ENCODE data around the gene WRAP73. TPM values are rescaled to one million over a fixed set of nuclear protein-coding genes. Genes with fewer than 3 reads are reported as not detected.

WRAP73 gene
- total RNA-seq, 4 donors from 2014 or later, result 12.9 to 25.9 (median 15.7) TPM

DNA sequence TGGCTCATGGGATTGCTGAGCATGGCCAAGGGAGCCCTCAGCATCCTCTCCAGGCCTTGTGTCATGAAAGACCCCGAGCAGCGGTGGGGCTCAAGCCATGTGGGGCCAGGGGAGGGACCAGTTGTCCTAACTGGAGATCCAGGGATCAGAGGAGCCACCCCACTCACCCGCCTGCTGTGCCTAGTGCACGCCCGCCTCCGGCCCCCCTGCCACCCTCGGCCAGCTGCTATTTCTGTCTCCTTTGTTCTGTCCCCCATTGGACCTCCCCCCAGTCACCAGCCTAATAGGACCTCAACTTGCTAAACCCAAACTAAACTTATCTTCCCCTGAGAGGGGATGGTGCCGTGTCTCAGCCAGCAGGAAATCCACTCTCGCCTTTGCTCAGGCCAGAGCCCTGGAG, 46.8 kb upstream of the WRAP73 start:
- DNase-seq (ENCODE audit: extremely low spot score), result no peak
- Histone ChIP-seq H3K27ac (replicated peaks in 1 of 4) (no peak overlapping the region), H3K4me3 (no peak overlapping the region), H3K36me3 (no peaks in the 10 kb centered on the region), H3K4me1 (peaks cover 0 to 9% (median 8%) of the 10 kb centered on the region in 4 donors), H3K27me3 (peaks cover 0 to 76% (median 0%) of the 10 kb centered on the region in 4 donors), H3K9me3 (no peaks in the 10 kb centered on the region)
- intact Hi-C loops (cut with DNase I), result no loop called here
- 95% methylated on average over 7 of the region's 9 CpGs for WGBS
- TF ChIP-seq POLR2A (IDR thresholded peaks at IDR 0.05; ENCODE audit: low read depth) (no peak), EP300 (IDR thresholded peaks at IDR 0.05) (no peak), POLR2AphosphoS5 (IDR thresholded peaks at IDR 0.05) (no peak)
- TF ChIP-seq, protein P1, sequence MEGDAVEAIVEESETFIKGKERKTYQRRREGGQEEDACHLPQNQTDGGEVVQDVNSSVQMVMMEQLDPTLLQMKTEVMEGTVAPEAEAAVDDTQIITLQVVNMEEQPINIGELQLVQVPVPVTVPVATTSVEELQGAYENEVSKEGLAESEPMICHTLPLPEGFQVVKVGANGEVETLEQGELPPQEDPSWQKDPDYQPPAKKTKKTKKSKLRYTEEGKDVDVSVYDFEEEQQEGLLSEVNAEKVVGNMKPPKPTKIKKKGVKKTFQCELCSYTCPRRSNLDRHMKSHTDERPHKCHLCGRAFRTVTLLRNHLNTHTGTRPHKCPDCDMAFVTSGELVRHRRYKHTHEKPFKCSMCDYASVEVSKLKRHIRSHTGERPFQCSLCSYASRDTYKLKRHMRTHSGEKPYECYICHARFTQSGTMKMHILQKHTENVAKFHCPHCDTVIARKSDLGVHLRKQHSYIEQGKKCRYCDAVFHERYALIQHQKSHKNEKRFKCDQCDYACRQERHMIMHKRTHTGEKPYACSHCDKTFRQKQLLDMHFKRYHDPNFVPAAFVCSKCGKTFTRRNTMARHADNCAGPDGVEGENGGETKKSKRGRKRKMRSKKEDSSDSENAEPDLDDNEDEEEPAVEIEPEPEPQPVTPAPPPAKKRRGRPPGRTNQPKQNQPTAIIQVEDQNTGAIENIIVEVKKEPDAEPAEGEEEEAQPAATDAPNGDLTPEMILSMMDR (IDR thresholded peaks at IDR 0.05), result no peak

DNA sequence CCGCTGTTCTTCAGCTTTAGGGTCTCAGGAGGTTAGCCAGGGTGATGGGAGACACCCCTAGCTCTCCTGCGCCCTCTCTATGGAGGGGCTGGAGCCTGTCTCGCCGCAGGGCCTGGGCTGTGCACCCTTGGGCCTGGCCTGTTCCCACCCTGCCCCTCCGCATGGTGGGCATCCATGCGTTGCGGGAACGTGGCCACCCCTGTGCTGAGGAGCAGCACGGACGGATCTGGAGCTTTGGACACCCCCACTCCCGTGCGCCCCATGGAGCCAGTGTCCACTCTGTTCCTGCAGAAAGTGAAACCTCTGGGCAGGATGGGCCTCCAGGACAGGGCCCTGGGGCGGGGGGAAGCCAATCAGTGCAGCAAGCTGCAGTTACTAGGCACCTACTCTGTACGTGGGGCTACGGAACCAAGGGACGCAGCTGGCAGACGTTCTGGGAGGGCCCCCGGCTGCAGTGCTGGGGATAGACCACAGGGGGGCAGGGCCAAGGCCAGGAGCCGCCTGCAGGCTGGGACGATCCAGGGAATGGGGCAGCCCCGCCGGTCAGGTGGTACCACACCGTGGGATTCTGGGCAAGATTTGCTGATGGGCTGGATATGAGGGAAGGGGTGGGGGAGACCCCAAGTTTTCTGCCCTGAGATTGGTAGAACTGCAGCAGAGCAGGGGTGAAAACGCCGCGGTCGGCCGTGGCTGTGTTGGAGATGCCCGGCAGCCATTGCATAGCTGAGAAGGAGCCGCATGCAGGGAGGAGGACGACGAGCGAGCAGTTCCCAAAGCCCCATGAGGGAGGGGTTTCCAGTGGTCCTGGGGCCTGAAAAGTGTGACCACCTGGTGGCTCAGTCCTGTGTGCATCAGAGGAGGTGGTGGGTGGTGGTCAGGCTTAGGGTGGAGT, 45.7 kb upstream of the WRAP73 start:
- peaks cover 0 to 9% (median 8%) of the 10 kb centered on the region in 4 donors for H3K4me1 ChIP-seq
- no peak overlapping the region for H3K27ac ChIP-seq (replicated peaks in 1 of 4)
- H3K36me3 ChIP-seq, result no peaks in the 10 kb centered on the region
- no peaks in the 10 kb centered on the region for H3K9me3 ChIP-seq
- H3K27me3 ChIP-seq, result peaks cover 0 to 67% (median 0%) of the 10 kb centered on the region in 4 donors
- DNase-seq (ENCODE audit: extremely low spot score), result no peak
- TF ChIP-seq POLR2A (IDR thresholded peaks at IDR 0.05; ENCODE audit: low read depth) (no peak), POLR2AphosphoS5 (IDR thresholded peaks at IDR 0.05) (no peak), EP300 (IDR thresholded peaks at IDR 0.05) (no peak)
- TF ChIP-seq, protein P1 (IDR thresholded peaks at IDR 0.05), result peak; percentile 35 to 71 (median 47)
- intact Hi-C loops (cut with DNase I), result no loop called here
- WGBS, result 32% methylated on average over 23 of the region's 33 CpGs
- peak overlapping the region in 2 of 4 donors; percentile 14 to 24 for H3K4me3 ChIP-seq

DNA sequence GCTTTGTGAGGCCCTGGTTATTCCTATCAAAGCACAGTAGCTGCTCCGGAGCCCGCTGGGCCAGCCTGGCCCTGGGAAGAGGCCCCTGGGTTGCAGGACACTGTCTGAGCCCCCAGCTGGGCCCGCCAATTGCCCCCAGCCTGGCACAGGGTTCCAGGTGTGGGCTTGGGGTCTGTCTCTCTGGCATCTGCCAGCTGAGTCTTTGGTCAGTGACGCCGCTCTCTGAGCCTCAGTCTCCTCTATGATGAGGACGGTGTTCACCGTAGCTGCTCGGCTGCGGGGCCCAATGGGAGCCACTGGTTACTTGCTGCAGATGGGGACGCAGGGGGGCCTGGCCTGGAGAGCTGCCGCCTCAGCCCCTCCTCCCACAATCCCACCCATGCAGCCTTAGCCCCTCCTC, 43.4 kb upstream of the WRAP73 start:
- H3K9me3 ChIP-seq, result no peaks in the 10 kb centered on the region
- TF ChIP-seq, protein P1 (IDR thresholded peaks at IDR 0.05), result no peak
- no peak for TF ChIP-seq POLR2AphosphoS5 (IDR thresholded peaks at IDR 0.05)
- H3K36me3 ChIP-seq, result no peaks in the 10 kb centered on the region
- WGBS, result 81% methylated on average over 7 of the region's 11 CpGs
- intact Hi-C loops (cut with DNase I), result no loop called here
- no peak overlapping the region for H3K27ac ChIP-seq (replicated peaks in 1 of 4)
- no peak overlapping the region for H3K4me3 ChIP-seq
- peaks cover 0 to 64% (median 0%) of the 10 kb centered on the region in 4 donors for H3K27me3 ChIP-seq
- DNase-seq (ENCODE audit: extremely low spot score), result no peak
- peaks cover 0 to 10% (median 9%) of the 10 kb centered on the region in 4 donors for H3K4me1 ChIP-seq

DNA sequence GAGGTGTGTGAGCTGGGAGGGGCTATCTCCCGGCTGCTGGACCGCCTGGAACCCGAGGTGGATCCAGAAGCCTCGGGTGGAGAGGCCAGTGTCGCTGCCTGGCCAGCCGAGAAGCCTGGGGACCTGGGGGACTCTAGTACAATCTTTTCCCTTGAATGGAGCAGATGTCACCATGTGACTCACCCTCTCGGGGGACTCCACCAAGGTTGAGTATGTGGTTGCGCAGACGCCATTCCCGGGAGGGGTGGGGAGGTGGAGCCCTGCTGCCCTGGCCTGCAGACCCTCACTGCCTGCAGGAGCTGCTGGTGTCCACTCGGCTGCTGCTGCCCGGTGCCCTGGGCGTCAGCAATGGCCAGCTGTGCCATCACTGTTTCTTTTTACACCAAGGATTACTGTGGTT, 42.7 kb upstream of the WRAP73 start:
- no peak overlapping the region for H3K27ac ChIP-seq (replicated peaks in 1 of 4)
- 77% methylated on average over 13 of the region's 13 CpGs for WGBS
- H3K27me3 ChIP-seq, result peaks cover 0 to 63% (median 0%) of the 10 kb centered on the region in 4 donors
- no peak for DNase-seq (ENCODE audit: extremely low spot score)
- intact Hi-C loops (cut with DNase I), result no loop called here
- H3K4me3 ChIP-seq, result no peak overlapping the region
- TF ChIP-seq POLR2AphosphoS5 (IDR thresholded peaks at IDR 0.05), result no peak
- TF ChIP-seq POLR2A (IDR thresholded peaks at IDR 0.05; ENCODE audit: low read depth), result no peak
- TF ChIP-seq, protein P1 (IDR thresholded peaks at IDR 0.05), result no peak
- TF ChIP-seq EP300 (IDR thresholded peaks at IDR 0.05), result no peak
- no peaks in the 10 kb centered on the region for H3K9me3 ChIP-seq
- no peaks in the 10 kb centered on the region for H3K36me3 ChIP-seq
- peaks cover 0 to 11% (median 9%) of the 10 kb centered on the region in 4 donors for H3K4me1 ChIP-seq
